ENCODE measurements around the gene PTGER3. TPM values are rescaled to one million over a fixed set of nuclear protein-coding genes. Genes with fewer than 3 reads are reported as not detected.

PTGER3 gene
- total and polyA plus RNA-seq, 2 of the 4 experiments (the other 2 are of a cell fraction) = not detected

DNA sequence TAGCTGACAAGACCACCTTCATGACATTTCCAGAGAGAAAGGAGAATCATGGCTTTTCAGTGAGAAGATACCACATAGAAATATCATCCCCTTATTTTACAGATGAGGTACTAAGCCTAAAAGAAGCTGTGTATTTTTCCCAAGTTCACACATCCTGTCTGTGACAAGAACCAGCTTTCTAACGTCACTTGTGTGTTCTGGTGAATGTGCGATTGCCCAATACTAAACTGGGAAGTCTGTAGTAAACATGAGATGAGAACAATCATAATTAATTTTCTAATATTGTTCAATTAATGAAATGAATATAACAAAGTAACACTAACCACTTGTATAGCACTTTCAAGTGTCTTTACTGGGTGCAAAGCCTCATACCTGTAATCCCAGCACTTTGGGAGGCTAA lies 46.0 kb downstream of the PTGER3 start:
- no peak overlapping the region for H3K4me2 ChIP-seq (ENCODE audit: low read depth, low read length)
- dilution Hi-C loops (cut with HindIII; ENCODE audit: low sequenced_read_pairs, unreplicated experiment) (no loop called here), in situ Hi-C loops (cut with MboI; ENCODE audit: low sequenced_read_pairs) (no loop called here), intact Hi-C loops (cut with micrococcal nuclease) (no loop called here)
- H2AK9ac ChIP-seq (replicated peaks; ENCODE audit: low read depth, low read length, poor library complexity) = no peak overlapping the region
- H4K20me1 ChIP-seq (ENCODE audit: insufficient read depth, low read length) = no peaks in the 10 kb centered on the region
- no peaks in the 10 kb centered on the region for H3K9me3 ChIP-seq (ENCODE audit: control insufficient read depth, insufficient read depth, low read length)
- TF ChIP-seq BHLHE40 (IDR thresholded peaks at IDR 0.05; ENCODE audit: low read depth, low read length) (no peak), NFE2L2 (IDR thresholded peaks at IDR 0.05; ENCODE audit: low read depth, low read length) (no peak), CTCF (conservative IDR thresholded peaks at IDR 0.05; ENCODE audit: low read depth, low read length) (no peak), CEBPB (IDR thresholded peaks at IDR 0.05; ENCODE audit: low read depth, low read length) (peak; percentile 49)
- POLR2A ChIA-PET (ENCODE audit: unreplicated experiment) = no interaction called here
- no CpG with 5 or more reads among the region's 2 CpGs for WGBS, 2 experiments (ENCODE audit: extremely low coverage in 2 of 2, insufficient read length in 1 of 2)
- no peak overlapping the region for H2AK5ac ChIP-seq (ENCODE audit: low read depth, low read length)
- no peaks in the 10 kb centered on the region for H3K79me1 ChIP-seq (ENCODE audit: low read depth in 1 of 2, low read length in 2 of 2)
- CTCF ChIA-PET = no interaction called here
- no peak overlapping the region for H3K18ac ChIP-seq (ENCODE audit: low read depth, low read length)
- H3K9ac ChIP-seq (ENCODE audit: low read depth, low read length) = no peak overlapping the region
- no peak overlapping the region for H2BK5ac ChIP-seq (ENCODE audit: low read depth, low read length, poor library complexity, severe bottlenecking)
- no peak overlapping the region for H2AFZ ChIP-seq (replicated peaks; ENCODE audit: low read length, poor library complexity)
- no peak overlapping the region for H3K56ac ChIP-seq (ENCODE audit: extremely low read depth, insufficient read depth, low read length)
- no peak overlapping the region for H3K14ac ChIP-seq (replicated peaks; ENCODE audit: low read depth, low read length)
- H3K9me1 ChIP-seq (ENCODE audit: insufficient read depth, low read length) = no peaks in the 10 kb centered on the region
- H3K27me3 ChIP-seq (ENCODE audit: control insufficient read depth, insufficient read depth, low read length) = no peaks in the 10 kb centered on the region
- no peak overlapping the region for H4K5ac ChIP-seq (ENCODE audit: low read depth, low read length)
- no peak overlapping the region for H4K8ac ChIP-seq (ENCODE audit: low read depth in 2 of 2, low read length in 2 of 2)
- no peak overlapping the region for H3K23ac ChIP-seq (ENCODE audit: low read depth, low read length)
- no peak overlapping the region for H2BK20ac ChIP-seq (ENCODE audit: low read depth, low read length)
- no peaks in the 10 kb centered on the region for H3K36me3 ChIP-seq (ENCODE audit: control insufficient read depth, insufficient read depth, low read length)
- no peak for ATAC-seq (ENCODE audit: low read depth)
- H3K27ac ChIP-seq (ENCODE audit: insufficient read depth, low read length) = no peak overlapping the region
- H3K4me1 ChIP-seq (ENCODE audit: control insufficient read depth, insufficient read depth, low read length) = no peaks in the 10 kb centered on the region
- H3K4ac ChIP-seq (ENCODE audit: low read depth, low read length) = no peak overlapping the region
- no peak for DNase-seq
- H4K91ac ChIP-seq (ENCODE audit: insufficient read depth, low read depth, low read length) = no peak overlapping the region
- no peak overlapping the region for H3K4me3 ChIP-seq (ENCODE audit: insufficient read depth, low read depth, low read length)
- no peak overlapping the region for H2BK120ac ChIP-seq (ENCODE audit: low read depth, low read length)
- no TSS peak for BruUV-seq (replicated peaks)
- H2BK15ac ChIP-seq (ENCODE audit: low read depth, low read length) = no peak overlapping the region
